Measurements from ENCODE around the gene CDKN2A. TPM values are rescaled to one million over a fixed set of nuclear protein-coding genes. Genes with fewer than 3 reads are reported as not detected.

Gene CDKN2A
- polyA plus RNA-seq, 1 of the 3 experiments (the other 2 are of a cell fraction), result 41.4 TPM

- TF ChIP-seq IRF3 (IDR thresholded peaks at IDR 0.05; ENCODE audit: low read depth, low read length) (no peak), NFIC (IDR thresholded peaks at IDR 0.05; ENCODE audit: borderline replicate concordance) (no peak), TAF1 (IDR thresholded peaks at IDR 0.05; ENCODE audit: borderline replicate concordance, low read depth, low read length) (no peak), POLR2AphosphoS5 (IDR thresholded peaks at IDR 0.05; ENCODE audit: low read depth, low read length) (no peak), FOXJ3 (CRISPR knock-in tag; IDR thresholded peaks at IDR 0.05) (no peak), RAD21 (IDR thresholded peaks at IDR 0.05; ENCODE audit: low read length) (no peak), TCF12 (IDR thresholded peaks at IDR 0.05) (no peak)
Observed at GRCh38 chr9:22039258-22039657, 45.1 kb upstream of the CDKN2A start (continued).

- H3K27me3 ChIP-seq (ENCODE audit: insufficient read depth), result no peaks in the 10 kb centered on the region
- H3F3A ChIP-seq (replicated peaks; ENCODE audit: insufficient read depth), result peaks cover 4% of the 10 kb centered on the region
- TF ChIP-seq CTCF (IDR thresholded peaks at IDR 0.05) (peak; percentile 57), RFX5 (IDR thresholded peaks at IDR 0.05; ENCODE audit: low read length) (no peak), NRF1 (IDR thresholded peaks at IDR 0.05; ENCODE audit: low read depth, low read length) (no peak), RAD21 (IDR thresholded peaks at IDR 0.05; ENCODE audit: low read length) (peak; percentile 73)
- H2AFZ ChIP-seq (ENCODE audit: low read depth), result no peak overlapping the region
- no peaks in the 10 kb centered on the region for H4K20me1 ChIP-seq (ENCODE audit: insufficient read depth)
- DNase-seq, result peak; percentile 4
- H3K9me2 ChIP-seq, result no peaks in the 10 kb centered on the region
- CTCF ChIA-PET, result interaction anchor here (0.6 to 9.0 kb wide), 26 partner anchors 8 to 279 kb away, joined by 3 to 100 read pairs (median 3); partner anchors contain the start of genes CDKN2B and MTAP
- no peak overlapping the region for H3K4me2 ChIP-seq
- no peak overlapping the region for H3K27ac ChIP-seq (ENCODE audit: low read depth in 2 of 2, low read length in 1 of 2)
- POLR2A ChIA-PET, result no interaction called here
- H3K9ac ChIP-seq, result no peak overlapping the region
- H3K4me3 ChIP-seq (ENCODE audit: low read depth in 2 of 2, low read length in 1 of 2), result no peak overlapping the region
- H3K36me3 ChIP-seq (replicated peaks in 1 of 2; ENCODE audit: control insufficient read depth in 1 of 2, insufficient read depth in 2 of 2, low read length in 1 of 2), result no peaks in the 10 kb centered on the region
- no peaks in the 10 kb centered on the region; a peak in 1 of 4 replicates for H3K4me1 ChIP-seq (ENCODE audit: control insufficient read depth in 1 of 2, insufficient read depth in 2 of 2, low read depth in 1 of 2, low read length in 1 of 2)
- no peaks in the 10 kb centered on the region for H3K79me2 ChIP-seq (ENCODE audit: insufficient read depth)
- WGBS (ENCODE audit: low lambda C conversion rate), result 3% methylated on average over 2 of the region's 2 CpGs
- H3K9me3 ChIP-seq, result no peaks in the 10 kb centered on the region
Observed at GRCh38 chr9:22037954-22038690, 43.9 kb upstream of the CDKN2A start.

Data from SK-N-SH (cell line).